Kidney tubule cell (primary cell): ENCODE measurements around the gene BTC.
"Not testable (repeated sequence)": the region's sequence is repeated elsewhere in the genome, so short reads cannot be mapped to it uniquely, and the experiment has no call there.

Experiments used
- DNase-seq: peaks from one replicate; pipeline ENCODE4 v3.0.0-alpha.2; 2018; ENCODE audit warnings: low spot score

BTC gene, protein sequence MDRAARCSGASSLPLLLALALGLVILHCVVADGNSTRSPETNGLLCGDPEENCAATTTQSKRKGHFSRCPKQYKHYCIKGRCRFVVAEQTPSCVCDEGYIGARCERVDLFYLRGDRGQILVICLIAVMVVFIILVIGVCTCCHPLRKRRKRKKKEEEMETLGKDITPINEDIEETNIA

DNA sequence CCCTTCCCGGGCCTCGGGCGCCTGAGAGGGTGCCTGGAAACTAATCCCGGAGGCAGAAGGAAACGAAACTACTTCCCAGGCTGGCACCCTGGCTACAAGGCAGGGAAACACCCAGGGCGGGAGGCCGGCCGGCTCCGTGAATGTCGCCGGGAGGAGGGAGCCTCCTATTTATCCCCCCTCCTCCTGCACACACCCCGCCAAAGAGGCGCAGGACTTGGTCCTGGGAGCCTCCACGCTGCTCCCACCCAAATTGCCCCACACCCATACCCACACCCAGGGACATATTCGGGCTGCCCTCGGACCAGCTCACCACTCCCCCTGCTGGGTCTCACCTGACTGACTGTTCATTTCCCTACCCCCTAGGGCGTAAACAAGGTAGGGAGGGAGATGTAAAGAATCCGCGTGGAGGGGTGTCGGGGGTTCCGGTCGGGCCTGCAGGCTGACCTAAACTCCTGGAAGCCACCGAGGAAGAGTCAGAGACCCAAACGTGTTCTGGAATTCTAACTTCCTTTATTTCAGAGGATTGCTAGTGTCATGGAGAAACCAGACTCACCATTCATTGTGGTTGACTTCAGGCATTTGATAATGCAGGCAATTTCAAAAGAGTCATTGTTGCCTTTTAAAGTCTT is at the start of gene BTC:
Gene BTC (minus strand): TSS at position 142 of the 629 bp plus-strand sequence. CDS start 198 bp downstream, outside the sequence.
- DNase-seq, result peak; percentile 78

DNA sequence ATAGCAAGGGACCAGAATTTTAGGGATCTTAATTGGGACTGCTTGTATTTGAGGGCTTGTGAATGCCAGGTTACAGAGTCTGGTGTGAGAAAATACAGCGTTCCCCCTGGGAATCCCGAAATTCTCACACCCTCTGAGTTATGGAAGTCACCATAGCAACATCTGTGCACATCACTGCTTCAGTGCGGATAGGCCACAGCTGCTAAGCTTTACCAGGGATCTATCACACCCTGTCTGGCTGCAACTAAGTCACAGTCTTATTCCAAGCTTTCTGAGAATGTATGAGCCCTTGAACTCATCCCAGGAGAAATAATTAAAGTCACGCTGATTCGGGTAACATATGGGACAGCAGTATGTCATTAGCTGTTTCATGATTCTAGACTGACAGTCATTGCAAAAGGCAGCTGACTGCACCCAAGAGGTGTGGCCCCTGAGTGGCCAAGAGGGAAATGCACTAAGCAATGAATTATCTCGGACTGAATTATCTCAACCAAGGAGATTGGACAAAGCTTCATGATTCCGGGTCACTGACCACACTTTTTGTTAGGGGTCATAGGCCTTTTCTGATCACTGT is 46.7 kb upstream of the BTC start:
- no peak for DNase-seq

DNA sequence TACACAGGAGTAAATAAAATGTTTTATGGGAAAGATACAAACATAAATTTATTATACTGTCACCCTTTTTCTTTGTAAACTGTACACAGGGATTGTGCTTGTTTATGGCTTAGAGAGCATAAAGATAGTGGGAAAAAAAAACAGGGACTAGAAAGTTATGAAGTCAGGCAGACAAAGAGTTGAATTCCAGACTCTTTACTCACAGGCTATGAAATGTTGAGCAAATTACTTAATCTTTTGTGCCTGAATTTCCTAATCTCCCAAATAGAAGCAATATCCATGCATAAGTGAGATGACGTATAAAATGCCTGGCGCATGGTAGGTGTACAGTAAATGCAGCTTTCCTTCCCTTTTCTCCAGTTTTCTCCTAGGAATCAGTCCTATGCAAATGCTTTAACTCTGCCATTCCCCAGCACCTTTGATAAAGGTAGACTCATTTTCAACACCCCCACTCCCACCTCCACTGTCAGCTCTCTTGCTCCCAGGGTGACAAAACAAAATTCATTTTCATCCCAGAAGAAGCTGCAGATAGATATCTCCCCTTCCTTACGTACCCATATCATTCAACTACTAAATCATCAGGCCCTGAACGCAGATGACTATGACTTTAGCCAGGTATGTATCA is 44.5 kb upstream of the BTC start:
- DNase-seq, result peak; percentile 20

DNA sequence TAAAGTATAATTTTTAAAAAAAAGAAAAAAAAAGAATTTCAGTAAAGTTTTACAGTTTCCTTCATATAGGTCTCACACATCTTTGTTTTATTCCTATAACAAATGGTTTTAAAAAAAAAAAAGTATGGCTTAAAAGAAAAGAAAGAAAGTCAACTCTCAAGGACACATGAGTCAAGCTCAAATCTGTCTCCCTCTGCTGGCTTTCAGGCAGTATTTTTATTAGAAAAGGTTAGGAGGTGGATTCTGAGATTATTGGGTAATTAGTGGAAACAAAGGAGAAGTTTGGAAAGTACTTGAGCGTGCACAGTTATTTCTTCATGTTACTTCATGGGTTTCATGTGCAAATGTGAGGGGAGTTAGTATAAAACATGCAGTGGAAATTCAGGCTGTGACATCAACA is 36.6 kb upstream of the BTC start:
- no peak for DNase-seq

DNA sequence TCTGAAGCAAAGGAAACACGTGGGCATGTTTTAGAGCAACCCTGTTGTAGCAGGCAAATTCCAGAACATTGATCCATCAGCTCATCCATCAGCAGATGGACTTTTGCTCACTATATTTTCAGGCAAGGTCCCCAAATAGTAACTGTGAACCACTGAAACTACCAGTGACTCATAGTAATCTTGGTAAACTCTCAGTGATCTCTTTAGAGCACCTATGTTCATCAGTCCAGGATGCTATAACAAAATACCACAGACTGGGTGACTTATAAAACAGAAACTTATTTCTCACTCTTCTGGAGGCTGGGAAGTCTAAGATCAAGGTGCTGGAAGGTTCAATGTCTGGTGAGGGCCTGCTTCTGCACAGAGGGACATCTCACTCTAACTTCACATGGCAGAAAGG is 28.9 kb upstream of the BTC start:
- DNase-seq, result no peak

DNA sequence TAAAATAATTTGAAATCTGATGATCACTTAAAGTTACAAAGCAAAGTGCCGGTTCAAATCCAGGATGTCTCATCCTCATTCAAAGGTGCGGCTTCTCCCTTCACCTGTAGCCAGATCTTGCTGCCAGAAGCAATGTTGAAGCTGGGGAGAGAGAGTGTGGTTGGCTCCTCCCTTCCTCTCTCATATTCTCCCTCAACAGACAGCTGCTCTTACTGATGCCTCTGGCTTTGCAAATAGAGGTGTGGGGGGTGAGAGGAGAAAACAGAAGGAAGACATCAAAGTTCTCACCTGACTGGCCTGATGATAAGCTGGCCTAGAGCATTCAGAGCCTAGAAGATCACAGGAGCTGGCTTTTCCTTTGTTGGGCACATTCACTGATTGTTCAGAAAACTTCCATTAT is 28.3 kb upstream of the BTC start:
- no peak for DNase-seq

DNA sequence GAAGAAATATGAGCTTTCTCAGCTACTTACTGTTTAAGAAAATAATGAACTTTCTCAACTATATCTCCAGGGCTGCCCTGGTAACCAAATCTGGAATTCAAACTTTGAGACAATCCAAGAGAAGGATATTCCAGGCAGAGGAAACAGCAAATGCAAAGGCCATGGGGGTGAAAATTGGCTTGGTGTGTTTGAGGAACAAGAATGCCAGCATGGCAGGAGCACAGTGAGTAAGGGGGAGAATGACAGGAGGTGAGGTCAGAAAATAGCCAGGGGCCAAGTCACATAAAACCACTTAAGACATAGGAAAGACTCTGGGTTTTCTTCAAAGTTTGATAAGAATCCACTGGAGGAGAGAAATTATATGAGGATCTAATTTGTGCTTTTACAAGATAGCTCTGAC is 27.2 kb upstream of the BTC start:
- no peak for DNase-seq

DNA sequence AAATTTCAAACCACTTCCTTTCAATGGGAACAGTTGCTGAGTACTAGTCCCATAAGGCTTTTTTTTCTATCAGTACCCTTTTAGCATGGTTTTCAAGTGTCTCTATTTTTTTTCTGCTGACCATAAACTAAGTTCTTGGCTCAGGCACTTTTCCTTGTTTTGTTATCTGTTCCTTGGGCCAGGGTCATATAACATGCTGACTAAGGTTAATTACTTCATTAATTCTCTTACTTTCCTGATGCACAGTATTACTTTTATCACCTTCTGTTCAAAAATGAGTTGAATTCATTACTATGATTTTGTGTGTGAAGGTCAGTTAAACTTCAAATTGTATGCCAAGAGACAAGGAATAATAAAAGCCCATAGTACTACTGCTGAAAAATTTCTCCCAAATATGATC is 19.7 kb upstream of the BTC start:
- DNase-seq, result no peak

DNA sequence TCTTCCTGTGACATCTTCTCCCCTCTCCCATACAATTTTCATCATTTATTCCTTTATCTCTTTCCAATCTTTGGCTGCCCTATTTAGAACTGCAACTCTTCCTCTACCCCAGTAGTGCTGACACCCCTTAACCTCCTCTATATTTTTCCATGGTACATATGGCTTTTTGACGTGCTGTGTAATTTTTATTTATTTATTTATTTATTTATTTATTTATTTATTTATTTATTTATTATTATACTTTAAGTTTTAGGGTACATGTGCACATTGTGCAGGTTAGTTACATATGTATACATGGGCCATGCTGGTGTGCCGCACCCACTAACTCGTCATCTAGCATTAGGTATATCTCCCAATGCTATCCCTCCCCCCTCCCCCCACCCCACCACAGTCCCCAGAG is 17.7 kb upstream of the BTC start:
- not testable (repeated sequence) for DNase-seq

DNA sequence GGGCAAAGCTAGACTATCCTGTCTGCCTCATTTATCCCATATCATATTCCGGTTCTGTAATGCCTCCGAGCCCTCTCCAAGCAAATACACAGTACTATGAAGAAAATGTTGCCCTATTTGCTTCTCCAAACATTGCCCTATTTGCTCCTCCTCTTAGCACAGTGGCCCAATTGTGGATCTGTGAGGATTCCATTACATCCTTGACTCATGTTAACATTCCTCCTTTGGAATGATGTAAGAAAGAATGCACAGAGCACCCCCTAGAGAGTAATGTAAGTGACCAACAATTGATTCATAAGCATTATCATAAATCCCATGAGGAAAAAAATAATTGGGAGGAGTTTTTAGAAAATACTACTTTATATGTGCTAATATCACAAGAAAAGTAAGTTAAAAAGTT is 11.3 kb upstream of the BTC start:
- DNase-seq, result peak; percentile 82

DNA sequence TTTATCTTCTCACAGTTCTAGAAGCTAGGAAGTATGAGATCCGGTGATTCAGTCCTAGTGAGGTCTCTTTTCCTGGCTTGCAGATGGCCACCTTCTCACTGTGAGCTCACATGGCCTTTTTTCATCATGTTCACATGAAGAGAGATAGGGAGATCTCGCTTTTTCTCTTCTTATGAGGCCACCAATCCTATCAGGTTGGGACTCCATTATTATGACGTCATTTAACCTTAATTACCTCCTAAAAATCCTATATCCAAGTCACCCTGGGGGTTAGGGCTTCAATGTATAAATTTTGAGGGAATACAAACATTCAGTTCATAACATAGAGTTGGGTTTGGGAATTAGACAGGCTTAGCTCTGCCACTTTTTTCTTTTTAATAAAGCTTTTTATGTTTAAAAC is 6.0 kb upstream of the BTC start:
- DNase-seq, result no peak

DNA sequence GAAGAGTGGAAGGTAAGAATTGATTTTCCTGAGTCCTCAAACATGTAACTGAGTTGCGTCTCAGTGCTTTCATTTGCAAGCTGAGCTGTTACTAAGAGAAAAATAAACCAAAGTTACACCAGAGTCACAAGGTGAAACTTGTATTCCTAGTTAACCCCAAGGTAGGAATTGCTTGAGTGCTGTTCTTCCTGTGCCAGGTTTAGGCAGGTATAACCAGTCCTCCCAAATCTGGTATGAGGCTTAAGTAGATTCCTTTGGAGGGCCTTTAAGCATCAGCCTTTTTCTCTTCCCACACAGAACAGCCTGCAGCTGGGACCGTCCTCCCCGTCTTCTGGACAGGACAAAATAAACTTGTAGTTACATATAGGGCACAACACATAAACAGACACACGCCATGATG is 2.3 kb upstream of the BTC start:
- DNase-seq, result no peak

DNA sequence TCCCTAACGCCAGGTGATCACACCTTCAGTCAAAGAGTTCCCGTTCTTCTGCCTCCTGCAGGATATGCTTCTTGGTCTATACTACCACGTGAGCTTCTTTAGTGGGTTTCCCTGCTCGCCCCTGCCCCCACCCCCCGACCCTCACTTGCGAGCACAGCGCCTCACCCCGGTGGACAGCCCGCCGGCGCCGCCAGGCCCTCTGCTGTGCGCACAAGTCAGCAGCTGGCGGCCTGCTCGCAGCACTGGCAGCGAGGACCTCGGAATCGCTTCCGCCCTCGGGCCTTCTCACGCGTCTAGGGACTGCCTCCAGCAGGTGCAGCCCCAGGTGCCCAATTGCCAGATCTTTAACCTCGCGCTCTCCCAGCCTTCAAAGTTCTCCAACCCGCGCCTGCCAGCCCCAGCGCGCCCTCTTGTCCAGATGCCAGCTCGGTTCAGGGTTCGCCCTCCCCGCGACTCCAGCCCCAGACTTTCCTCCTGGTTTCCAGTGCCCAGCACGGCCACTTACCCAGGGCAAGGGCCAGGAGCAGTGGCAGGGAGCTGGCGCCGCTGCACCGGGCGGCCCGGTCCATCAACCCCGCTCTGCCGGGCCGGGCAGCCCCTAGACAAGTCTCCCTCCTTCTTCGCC is 454 bp downstream of the BTC start:
- peak; percentile 81 for DNase-seq

DNA sequence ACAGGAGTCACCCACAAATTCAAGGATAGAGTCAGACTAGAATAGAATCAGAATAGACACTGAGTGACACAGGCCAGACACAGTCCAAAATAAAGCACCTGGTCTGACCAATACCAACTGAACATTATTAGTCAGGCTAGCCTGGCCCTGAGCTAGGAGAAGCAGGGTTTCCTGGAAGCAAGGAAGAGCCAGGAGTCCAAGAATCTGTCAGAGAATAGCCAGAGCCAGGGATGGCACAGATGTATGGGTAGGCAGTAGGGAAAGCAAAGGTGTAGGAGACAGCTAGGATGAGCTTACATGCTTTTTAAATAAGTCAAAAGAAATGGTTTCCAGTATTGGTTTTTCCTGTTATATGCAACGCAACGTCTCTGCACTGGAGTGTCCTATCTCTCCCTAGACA is 3.7 kb downstream of the BTC start:
- no peak for DNase-seq

DNA sequence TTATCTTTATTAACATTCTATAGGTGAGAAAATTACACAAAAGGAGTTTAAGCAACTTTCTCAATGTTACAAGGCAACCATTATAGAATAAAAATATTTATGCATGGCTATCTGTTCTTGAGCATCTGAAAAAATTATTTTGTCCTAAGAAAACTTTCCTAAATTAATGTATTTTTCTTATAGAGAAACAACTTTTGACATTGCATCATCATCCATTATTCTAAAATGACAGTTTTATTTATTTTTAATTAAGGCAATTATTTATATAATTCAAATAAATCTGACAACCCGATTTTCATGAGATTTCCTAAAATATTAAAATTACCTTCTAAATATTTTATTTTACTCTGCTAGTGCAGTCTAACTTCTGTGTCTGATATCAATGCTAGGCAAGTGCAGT is 4.8 kb downstream of the BTC start:
- DNase-seq, result no peak

DNA sequence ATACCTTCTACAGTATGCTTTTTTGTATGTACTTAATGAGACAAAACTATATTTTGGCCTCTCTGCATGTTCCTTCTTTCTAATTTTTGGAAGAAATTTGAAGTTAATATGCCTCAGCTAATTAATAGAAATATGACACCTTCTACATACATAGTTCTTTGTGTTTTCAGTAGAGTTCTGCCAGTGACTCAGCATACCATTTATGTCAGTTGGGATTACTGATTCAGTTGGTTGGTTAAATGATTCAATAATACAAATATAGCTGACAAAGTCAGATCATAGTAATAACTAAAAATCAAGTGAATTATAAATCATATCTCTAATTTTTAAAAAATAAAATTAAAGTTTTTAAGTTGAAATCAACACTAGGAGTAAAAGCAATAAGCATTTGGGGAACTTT is 16.8 kb downstream of the BTC start:
- DNase-seq, result no peak

DNA sequence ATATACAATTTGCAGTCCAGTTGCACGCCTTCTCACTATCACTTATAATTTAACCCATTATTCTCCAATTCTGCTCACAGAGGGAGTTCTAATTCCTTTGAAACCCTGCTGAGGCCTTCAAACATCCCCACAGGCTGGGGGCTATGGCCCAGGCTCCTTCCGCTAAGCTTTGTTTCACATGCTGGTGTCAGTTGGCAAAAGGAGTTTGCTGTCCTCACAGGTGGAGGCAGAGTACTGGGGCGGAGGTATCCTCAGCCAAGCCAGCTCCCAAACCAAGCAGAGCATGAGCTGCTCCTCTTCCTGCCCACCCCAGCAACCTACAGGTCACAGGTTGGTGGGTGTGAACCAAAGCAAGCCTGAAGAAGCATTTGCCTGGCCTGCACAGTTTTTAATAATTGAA is 21.5 kb downstream of the BTC start:
- DNase-seq, result no peak

DNA sequence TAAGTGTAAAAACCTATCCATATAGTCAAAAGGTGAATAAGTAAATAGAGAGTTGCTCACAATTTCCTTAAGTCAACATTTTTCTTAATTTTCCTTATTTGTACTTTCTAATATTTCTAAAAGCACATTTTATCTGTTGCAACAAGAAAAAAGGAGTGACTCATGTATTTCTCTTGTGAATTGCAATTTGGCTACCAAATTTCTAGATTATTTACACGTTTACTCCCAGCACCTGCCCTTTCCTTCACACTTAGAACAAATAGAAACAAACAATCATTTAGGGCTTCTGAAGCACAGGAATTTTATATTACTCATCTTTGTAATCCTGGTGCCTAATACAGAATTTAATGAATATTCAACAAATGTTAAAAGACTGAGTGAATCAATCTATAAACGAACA is 22.2 kb downstream of the BTC start:
- DNase-seq, result no peak

DNA sequence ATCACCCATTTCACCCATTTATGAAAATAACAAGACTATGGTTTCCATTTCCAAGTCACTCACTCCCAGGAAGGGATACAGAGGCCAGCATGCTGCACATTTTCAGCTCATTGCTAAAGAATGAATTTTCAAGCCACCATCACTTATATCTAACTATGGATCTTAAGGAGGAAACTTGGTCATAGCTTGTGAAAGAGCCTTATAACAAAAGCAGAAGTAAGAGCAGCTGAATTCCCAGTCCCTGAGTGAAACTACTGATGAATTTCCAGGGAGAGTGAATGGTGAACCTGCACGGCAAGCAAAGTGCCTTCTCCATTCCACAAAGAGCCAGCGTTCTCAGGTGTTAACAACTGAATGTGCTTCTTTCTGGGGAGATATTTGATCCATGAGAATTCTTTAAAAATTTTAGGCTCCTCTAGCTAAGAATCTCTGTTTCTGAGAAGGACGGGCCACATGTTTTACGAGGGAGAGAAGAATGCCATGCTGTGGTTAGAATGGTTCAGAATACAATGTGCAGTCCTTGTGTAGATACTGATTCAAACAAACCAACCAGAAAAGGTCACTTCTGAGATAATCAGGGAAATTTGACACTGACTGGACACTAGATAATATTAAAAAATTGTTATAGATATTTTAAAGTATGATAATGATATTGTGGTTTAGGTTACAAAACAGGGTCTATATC is 24.0 kb downstream of the BTC start:
- no peak for DNase-seq

DNA sequence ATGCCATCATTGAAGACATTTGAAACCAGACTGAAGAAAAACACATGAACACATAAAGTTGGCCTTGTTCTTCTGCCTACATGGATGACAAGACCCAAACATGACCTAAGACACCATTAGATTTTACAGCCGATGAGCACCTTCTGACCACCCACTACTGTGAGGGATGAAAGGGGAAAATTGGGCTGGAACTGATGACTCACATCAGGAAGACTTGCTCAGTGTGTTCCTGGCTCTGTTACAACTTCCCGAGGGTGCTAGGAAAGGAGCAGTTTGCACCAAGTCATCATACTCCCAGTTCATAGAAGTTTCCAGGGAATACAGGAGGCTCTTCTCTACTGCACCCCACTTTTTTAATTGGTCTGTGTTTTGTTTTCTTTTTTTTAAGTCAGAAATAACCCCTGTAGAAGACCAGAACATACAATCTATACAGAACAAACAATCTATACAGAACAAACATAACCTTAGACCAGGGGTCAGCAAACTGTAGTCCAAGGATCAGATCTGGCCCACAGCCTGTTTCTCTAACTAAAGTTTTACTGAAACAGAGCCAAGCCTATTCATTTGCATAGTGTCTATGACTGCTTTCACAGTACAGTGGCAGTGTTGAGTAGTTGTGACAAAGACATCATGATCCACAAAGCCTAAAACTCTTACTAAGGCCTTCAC is 25.3 kb downstream of the BTC start:
- DNase-seq, result peak; percentile 86

DNA sequence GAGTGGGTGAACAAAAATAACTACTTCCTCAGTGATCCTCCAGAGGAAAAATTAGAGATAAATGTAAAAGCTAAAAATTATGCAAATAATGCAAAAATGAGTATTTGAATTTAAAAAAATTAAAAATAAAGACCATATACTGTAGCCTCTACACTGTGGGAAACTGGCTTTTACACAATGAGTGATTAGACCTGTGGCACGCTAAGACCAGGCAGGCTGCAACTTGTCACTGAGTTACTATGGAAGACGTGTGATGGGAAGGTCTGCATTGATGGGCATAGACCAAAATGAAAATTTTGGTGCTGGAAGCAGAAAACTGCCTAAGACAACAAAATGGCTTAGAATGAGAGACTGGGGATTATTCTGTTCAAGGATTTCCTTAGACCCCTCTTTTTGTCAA is 30.2 kb downstream of the BTC start:
- DNase-seq, result no peak

DNA sequence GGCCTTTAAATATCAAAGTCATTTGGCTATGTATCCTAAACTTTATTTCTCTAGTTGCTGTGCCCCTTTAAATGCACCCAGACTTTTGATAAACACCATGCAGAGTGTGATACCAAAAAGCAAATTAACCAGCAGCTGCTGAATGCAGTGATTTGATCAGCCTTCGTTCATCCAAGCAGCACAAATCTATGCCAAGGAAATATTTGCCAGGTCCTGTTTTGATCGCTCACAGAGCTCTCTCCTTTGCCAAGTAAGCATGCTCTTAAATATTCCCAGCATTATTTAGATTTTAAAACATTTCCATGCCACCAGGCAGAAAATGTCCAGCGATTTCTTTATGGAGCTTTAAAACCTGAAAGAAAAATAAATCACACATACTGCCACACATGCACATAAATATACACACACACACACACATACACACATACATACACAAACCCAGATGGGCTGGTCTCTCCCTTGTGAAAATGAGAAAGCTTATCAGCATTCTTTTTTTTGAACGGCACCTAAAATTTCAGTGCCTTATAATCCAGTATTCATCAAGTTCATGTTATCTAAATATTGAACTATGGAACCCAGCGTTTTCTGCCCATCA is 35.7 kb downstream of the BTC start:
- no peak for DNase-seq
